GM21737 (cell line): ENCODE measurements around the gene ZNF821.
"Not testable (repeated sequence)": the region's sequence is repeated elsewhere in the genome, so short reads cannot be mapped to it uniquely, and the experiment has no call there.

Experiments
- ATAC-seq: cut with Tn5 transposase; IDR thresholded peaks from one replicate; pipeline ENCODE4 v1.9.1; 2021; ENCODE audit warnings: mild to moderate bottlenecking, moderate library complexity; ENCODE audit not compliant: unreplicated experiment

Gene ZNF821

DNA sequence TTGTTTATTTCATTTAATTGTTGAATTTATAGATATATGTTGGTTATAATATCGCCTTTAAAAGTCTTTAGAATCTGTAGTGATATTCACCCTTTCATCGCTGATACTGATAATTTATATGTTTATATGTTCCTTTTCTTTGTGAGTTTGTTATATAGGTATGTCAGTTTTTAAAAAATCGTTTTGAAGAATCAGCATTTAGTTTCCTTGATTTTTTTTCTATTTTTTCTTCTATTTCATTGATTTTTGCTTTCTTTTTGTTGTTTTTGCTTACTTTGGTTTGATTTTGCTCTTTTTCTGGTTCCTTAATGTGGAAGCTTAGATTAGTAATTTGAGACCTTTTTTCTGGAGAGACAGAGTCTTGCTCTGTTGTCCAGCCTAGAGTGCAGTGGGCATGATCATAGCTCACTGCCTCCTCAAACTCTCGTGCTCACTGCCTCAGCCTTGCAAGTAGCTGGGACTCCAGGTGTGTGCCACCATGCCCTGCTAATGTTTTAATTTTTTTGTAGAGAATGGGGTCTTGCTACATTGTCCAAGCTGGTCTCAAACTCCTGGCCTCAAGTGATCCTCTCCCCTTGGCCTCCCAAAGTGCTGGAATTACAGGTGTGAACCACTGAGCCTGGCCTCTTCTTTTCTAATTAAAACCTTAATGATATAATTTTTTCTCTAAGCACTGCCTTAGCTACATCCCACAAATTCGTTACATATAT, 18.8 kb upstream of the ZNF821 start:
- ATAC-seq: no peak

DNA sequence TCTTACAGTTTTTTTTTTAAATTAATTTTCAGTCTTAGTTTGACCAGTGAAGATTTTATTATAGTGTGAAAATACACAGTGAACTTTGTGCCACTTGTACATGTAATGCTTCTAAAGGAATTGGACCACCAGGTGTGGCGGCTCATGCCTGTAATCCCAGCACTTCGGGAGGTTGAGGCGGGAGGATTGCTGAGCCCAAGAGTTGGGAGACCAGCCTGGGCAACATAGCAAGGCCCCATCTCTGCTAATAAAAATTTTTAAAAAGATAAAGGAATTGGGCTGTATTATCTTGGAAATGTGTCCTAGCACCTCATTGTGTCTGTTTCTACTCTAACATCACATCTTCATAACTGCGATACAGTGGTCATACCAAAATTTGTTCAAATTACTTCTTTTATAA, 15.2 kb upstream of the ZNF821 start:
- no peak for ATAC-seq

- no peak for ATAC-seq
Observed at GRCh38 chr16:71896764-71897368, 12.9 kb upstream of the ZNF821 start.

- ATAC-seq: peak; percentile 25
Observed at GRCh38 chr16:71895679-71896365, 11.8 kb upstream of the ZNF821 start.

GRCh38 chr16:71894921-71895678, 11.1 kb upstream of the ZNF821 start, which contains the start of gene IST1:
Gene IST1 (plus strand): TSS chr16:71895531. CDS start chr16:71915641, 20,110 bp downstream.
- peak; percentile 88 for ATAC-seq

GRCh38 chr16:71894229-71894920, 10.4 kb upstream of the ZNF821 start:
- ATAC-seq: no peak

- ATAC-seq: no peak
Observed at GRCh38 chr16:71893888-71894228, 9.9 kb upstream of the ZNF821 start.

DNA sequence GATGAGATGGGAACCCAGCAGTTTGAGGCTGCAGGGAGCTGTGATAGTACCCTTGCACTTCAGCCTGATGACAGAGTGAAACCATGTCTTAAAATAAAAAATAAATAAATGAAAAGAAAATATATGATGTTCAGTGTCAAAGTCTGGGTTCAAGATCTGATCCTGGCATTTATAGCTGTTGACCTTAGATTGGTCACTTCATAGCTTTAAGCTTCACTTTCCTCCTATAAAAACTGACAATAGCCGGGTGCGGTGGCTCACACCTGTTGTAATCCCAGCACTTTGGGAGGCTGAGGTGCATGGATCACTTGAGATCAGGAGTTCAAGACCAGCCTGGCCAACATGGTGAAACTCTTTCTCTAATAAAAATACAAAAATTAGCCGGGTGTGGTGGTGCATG, 5.2 kb upstream of the ZNF821 start:
- ATAC-seq: no peak

DNA sequence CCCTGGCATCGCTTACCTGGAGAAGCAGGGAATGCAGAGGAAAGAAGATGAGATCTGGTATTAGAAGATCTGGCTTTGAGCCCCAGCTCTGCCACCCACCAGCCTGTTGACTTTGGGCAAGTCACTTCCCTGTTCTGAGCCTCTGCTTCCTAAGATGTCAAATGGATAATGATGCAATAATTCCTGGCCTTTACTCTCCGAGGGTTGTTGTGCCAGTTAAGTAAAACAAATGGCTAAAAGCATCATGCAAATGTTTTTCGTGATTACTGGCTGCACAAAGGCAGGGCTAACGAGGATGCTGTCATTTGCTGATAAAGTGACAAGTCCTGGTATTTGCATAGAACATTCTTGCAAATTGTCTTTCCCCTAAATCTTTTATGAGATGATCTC, 1.3 kb upstream of the ZNF821 start:
- ATAC-seq: no peak

- ATAC-seq: peak; percentile 47
Observed at GRCh38 chr16:71883168-71883848, 674 bp downstream of the ZNF821 start.

- ATAC-seq: peak; percentile 44
Observed at GRCh38 chr16:71882505-71883167, 1.3 kb downstream of the ZNF821 start.

GRCh38 chr16:71880176-71880575, 3.8 kb downstream of the ZNF821 start:
- no peak for ATAC-seq

- ATAC-seq: no peak
Observed at GRCh38 chr16:71878911-71879310, 5.1 kb downstream of the ZNF821 start.

GRCh38 chr16:71873199-71873598, 10.8 kb downstream of the ZNF821 start:
- no peak for ATAC-seq

DNA sequence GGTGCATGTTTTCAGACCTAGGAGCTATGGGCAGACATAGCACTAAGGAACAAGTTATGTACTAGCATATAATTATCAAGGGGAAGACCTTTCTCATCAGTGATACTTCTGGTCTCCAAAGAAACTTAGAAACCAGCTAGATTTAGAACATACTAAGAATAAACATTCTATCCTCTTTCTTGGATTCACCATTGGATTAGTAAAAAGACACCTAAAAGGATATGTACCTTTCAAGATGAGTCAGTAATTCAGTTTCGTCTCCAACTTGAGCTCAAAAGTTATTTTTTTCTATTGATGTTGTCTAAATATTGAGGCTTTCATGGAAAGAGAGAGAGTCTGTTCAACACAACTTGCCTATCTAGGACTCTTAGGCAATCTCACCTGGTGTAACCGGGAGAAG, 13.2 kb downstream of the ZNF821 start:
- no peak for ATAC-seq

DNA sequence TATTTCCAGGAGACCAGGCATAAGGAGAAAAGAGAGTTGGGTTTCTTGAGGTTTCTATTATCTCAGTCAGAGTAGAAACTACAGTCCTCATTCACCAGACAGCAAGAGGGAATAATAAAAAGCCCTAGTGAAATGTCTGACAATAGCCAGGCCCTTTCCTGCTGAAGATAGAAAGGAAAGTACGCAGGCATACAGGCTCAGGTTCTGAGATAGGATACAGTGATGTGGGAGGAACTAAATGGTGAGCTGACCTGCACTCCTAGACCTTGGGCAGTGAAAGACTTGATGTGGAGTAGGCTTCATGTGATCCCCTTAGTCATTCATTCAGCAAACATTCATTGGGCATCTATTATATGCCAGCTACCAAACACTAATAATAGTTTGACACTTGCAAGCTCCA, 14.9 kb downstream of the ZNF821 start:
- ATAC-seq: no peak

DNA sequence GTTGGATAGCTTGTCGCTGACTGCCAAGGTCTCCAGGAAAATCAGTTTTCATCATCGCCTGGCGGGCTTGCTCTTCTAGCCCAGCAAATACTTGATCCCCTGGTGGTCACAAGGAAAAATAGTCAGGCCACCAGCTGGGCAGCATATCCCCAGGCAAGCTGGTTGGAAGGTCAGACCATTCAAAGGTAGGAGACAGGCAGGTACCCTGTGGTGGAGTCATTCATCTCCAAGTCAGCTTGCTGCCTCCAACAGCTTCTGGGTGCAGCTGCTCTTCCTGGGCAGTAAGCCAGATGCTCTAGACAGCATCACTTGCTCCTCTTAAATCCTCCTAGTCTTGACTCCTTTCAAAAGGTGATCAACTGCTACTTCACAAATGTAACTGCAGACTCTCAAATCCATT, 16.0 kb downstream of the ZNF821 start:
- no peak for ATAC-seq

DNA sequence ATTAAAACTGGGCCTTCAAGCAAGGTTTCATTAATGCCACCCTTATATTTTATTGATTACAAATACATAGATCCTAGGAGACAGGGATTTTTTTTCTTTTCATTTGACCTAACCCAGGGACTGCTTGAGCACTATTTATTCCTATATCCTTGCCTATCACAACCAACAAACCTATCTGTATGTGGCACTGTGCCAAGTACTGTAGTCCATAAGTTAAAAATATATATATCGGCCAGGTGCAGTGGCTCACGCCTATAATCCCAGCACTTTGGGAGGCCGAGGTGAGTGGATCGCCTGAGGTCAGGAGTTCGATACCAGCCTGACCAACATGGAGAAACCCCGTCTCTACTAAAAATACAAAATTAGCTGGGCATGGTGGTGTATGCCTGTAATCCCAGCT, 16.8 kb downstream of the ZNF821 start:
- not testable (repeated sequence) for ATAC-seq

GRCh38 chr16:71865173-71865863, 18.7 kb downstream of the ZNF821 start:
- ATAC-seq: no peak
